MM.1S (cell line): Measurements from ENCODE around the gene APOBEC3C.
"Not testable (repeated sequence)": the region's sequence is repeated elsewhere in the genome, so short reads cannot be mapped to it uniquely, and the experiment has no call there.

Experiments used
- EZH2 ChIP-seq: fragments of 300-600 bp; sonication (generic); optimal IDR thresholded peaks from 2 replicates; pipeline ENCODE3; 2017; ENCODE audit warnings: low read depth, mild to moderate bottlenecking, antibody characterized with exemption, low read length, mixed read lengths
- EZH2phosphoT487 ChIP-seq: fragments of 300-600 bp; sonication (generic); IDR thresholded peaks from 2 replicates; pipeline ENCODE4 v1.6.1; 2018; ENCODE audit warnings: antibody characterized with exemption, low read length
- TF ChIP-seq, protein P1 (sequence below): fragments of 300-600 bp; sonication (generic); IDR thresholded peaks from 2 replicates; pipeline ENCODE4 v1.5.1; 2016; ENCODE audit warnings: antibody characterized with exemption, low read length, mixed read lengths

DNA sequence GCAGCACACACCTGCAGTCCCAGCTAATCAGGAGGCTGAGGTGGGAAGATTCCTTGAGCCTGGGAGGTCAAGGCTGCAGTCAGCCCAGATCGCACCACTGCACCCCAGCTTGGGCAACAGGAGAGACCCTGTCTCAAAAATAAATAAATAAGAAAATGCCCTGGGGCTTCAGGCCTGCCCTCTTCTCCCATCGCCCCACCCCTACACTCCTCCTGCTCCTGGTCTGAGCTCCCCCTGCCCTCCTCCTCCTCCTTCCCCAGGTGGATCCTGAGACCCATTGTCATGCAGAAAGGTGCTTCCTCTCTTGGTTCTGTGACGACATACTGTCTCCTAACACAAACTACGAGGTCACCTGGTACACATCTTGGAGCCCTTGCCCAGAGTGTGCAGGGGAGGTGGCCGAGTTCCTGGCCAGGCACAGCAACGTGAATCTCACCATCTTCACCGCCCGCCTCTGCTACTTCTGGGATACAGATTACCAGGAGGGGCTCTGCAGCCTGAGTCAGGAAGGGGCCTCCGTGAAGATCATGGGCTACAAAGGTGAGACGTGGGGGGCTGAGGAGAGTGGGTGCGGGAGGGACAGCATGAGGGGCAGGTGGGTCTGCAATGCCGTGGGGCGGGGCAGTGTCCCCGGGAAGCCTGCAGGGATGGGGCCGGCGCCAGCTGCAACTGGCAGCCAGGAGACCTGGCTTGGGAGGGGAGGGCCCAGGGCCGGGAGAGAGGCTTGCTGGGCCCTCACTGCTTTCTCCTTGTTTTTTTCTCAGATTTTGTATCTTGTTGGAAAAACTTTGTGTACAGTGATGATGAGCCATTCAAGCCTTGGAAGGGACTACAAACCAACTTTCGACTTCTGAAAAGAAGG, 17.6 kb downstream of the APOBEC3C start:
- not testable (repeated sequence) for TF ChIP-seq EZH2, EZH2phosphoT487
- TF ChIP-seq, protein P1, sequence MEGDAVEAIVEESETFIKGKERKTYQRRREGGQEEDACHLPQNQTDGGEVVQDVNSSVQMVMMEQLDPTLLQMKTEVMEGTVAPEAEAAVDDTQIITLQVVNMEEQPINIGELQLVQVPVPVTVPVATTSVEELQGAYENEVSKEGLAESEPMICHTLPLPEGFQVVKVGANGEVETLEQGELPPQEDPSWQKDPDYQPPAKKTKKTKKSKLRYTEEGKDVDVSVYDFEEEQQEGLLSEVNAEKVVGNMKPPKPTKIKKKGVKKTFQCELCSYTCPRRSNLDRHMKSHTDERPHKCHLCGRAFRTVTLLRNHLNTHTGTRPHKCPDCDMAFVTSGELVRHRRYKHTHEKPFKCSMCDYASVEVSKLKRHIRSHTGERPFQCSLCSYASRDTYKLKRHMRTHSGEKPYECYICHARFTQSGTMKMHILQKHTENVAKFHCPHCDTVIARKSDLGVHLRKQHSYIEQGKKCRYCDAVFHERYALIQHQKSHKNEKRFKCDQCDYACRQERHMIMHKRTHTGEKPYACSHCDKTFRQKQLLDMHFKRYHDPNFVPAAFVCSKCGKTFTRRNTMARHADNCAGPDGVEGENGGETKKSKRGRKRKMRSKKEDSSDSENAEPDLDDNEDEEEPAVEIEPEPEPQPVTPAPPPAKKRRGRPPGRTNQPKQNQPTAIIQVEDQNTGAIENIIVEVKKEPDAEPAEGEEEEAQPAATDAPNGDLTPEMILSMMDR = not testable (repeated sequence)
